HL-60 (cell line): ENCODE data around the gene CAST.

ENCODE experiments used
- DNase-seq, 2 experiments: peaks; one replicate each; pipeline ENCODE4 v3.0.0-alpha.2; 2010 to 2020; ENCODE audit warnings: low read depth in 1 of 2, low spot score in 1 of 2
- H3K27ac ChIP-seq: fragments of 250-450 bp; sonication (Bioruptor Pico); replicated peaks from 2 replicates; pipeline ENCODE4 v1.5.1; 2020; ENCODE audit warnings: mild to moderate bottlenecking, moderate library complexity
- H3K27me3 ChIP-seq: fragments of 250-450 bp; sonication (Bioruptor Pico); 2 replicates; pipeline ENCODE4 v1.5.1; 2021; ENCODE audit warnings: mild to moderate bottlenecking, moderate library complexity; ENCODE audit not compliant: insufficient read depth, poor library complexity, severe bottlenecking
- H3K4me3 ChIP-seq: replicated peaks from 2 replicates; pipeline ENCODE4 v1.5.1; 2011; ENCODE audit warnings: mild to moderate bottlenecking, control low read depth, low read length; ENCODE audit not compliant: insufficient read depth
- CTCF ChIP-seq: IDR thresholded peaks from one replicate; pipeline ENCODE4 v1.5.1; 2011; ENCODE audit warnings: low read length, control low read depth, inconsistent platforms; ENCODE audit not compliant: insufficient read depth
- GABPA ChIP-seq: IDR thresholded peaks from 2 replicates; pipeline ENCODE4 v1.6.1; 2012; ENCODE audit warnings: low read depth
- POLR2AphosphoS5 ChIP-seq: IDR thresholded peaks from 2 replicates; pipeline ENCODE4 v1.6.1; 2012; ENCODE audit warnings: low read depth
- REST ChIP-seq: IDR thresholded peaks from 2 replicates; pipeline ENCODE4 v1.6.1; 2012; ENCODE audit warnings: low read depth; ENCODE audit not compliant: insufficient replicate concordance
- SPI1 ChIP-seq: IDR thresholded peaks from 2 replicates; pipeline ENCODE4 v1.6.1; 2012; ENCODE audit warnings: low read depth, mild to moderate bottlenecking, borderline replicate concordance

Gene CAST

GRCh38 chr5:96783326-96783725, 121.2 kb downstream of the CAST start:
- Histone ChIP-seq H3K27ac (no peak overlapping the region), H3K4me3 (no peak overlapping the region), H3K27me3 (no peaks in the 10 kb centered on the region)
- no peak for TF ChIP-seq REST
- TF ChIP-seq SPI1: no peak
- no peak for TF ChIP-seq POLR2AphosphoS5
- no peak for TF ChIP-seq CTCF
- no peak for TF ChIP-seq GABPA
- no peak for DNase-seq

GRCh38 chr5:96785326-96786109, 123.3 kb downstream of the CAST start:
- no peaks in the 10 kb centered on the region for H3K27me3 ChIP-seq
- no peak overlapping the region for H3K27ac ChIP-seq
- no peak for DNase-seq
- no peak overlapping the region for H3K4me3 ChIP-seq
- no peak for TF ChIP-seq SPI1
- no peak for TF ChIP-seq GABPA

- no peak overlapping the region for H3K4me3 ChIP-seq
- TF ChIP-seq SPI1 (no peak), REST (no peak), GABPA (no peak), CTCF (no peak), POLR2AphosphoS5 (no peak)
- no peaks in the 10 kb centered on the region for H3K27me3 ChIP-seq
- H3K27ac ChIP-seq: no peak overlapping the region
- DNase-seq: no peak
Observed at GRCh38 chr5:96788112-96788749, 126.1 kb downstream of the CAST start.

- Histone ChIP-seq H3K27me3 (no peaks in the 10 kb centered on the region), H3K4me3 (no peak overlapping the region), H3K27ac (no peak overlapping the region)
- no peak for TF ChIP-seq GABPA
- no peak for TF ChIP-seq CTCF
- TF ChIP-seq REST: no peak
- no peak for TF ChIP-seq SPI1
- TF ChIP-seq POLR2AphosphoS5: no peak
- DNase-seq: no peak
Observed at GRCh38 chr5:96789794-96790330, 127.7 kb downstream of the CAST start.
